ENCODE data around the gene PRR18. TPM values are rescaled to one million over a fixed set of nuclear protein-coding genes. Genes with fewer than 3 reads are reported as not detected.

Gene PRR18
- total and polyA plus RNA-seq, 9 of the 15 experiments (the other 6 are each of a cell fraction or from before 2014, with no cell fraction given): not detected

GRCh38 chr6:166342349-166343149, 34.4 kb upstream of the PRR18 start, which contains the start of gene SFT2D1 (continued):
- TF ChIP-seq, protein P1, sequence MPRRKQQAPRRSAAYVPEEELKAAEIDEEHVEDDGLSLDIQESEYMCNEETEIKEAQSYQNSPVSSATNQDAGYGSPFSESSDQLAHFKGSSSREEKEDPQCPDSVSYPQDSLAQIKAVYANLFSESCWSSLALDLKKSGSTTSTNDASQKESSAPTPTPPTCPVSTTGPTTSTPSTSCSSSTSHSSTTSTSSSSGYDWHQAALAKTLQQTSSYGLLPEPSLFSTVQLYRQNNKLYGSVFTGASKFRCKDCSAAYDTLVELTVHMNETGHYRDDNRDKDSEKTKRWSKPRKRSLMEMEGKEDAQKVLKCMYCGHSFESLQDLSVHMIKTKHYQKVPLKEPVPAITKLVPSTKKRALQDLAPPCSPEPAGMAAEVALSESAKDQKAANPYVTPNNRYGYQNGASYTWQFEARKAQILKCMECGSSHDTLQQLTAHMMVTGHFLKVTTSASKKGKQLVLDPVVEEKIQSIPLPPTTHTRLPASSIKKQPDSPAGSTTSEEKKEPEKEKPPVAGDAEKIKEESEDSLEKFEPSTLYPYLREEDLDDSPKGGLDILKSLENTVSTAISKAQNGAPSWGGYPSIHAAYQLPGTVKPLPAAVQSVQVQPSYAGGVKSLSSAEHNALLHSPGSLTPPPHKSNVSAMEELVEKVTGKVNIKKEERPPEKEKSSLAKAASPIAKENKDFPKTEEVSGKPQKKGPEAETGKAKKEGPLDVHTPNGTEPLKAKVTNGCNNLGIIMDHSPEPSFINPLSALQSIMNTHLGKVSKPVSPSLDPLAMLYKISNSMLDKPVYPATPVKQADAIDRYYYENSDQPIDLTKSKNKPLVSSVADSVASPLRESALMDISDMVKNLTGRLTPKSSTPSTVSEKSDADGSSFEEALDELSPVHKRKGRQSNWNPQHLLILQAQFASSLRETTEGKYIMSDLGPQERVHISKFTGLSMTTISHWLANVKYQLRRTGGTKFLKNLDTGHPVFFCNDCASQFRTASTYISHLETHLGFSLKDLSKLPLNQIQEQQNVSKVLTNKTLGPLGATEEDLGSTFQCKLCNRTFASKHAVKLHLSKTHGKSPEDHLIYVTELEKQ (CRISPR knock-in tag; IDR thresholded peaks at IDR 0.05): no peak
- TF ChIP-seq ZNF644 (tag; IDR thresholded peaks at IDR 0.05; ENCODE audit: low read depth) (no peak), ZBED1 (IDR thresholded peaks at IDR 0.05) (no peak), E4F1 (CRISPR knock-in tag; IDR thresholded peaks at IDR 0.05; ENCODE audit: borderline replicate concordance) (no peak), HNRNPL (IDR thresholded peaks at IDR 0.05; ENCODE audit: low read depth, low read length) (peak; percentile 63; the same call in 1 of the 2 replicates), MED1 (CRISPR knock-in tag; IDR thresholded peaks at IDR 0.05; ENCODE audit: borderline replicate concordance) (no peak), BRD4 (IDR thresholded peaks at IDR 0.05) (peak; percentile 75; the same call in 1 of the 2 replicates), TBP (optimal IDR thresholded peaks at IDR 0.05; ENCODE audit: low read depth, low read length) (peak; percentile 63), TARDBP (IDR thresholded peaks at IDR 0.05) (0 out of 2 replicates have a peak, but pooled peaks have one; percentile 14)
- TF ChIP-seq, protein P2, sequence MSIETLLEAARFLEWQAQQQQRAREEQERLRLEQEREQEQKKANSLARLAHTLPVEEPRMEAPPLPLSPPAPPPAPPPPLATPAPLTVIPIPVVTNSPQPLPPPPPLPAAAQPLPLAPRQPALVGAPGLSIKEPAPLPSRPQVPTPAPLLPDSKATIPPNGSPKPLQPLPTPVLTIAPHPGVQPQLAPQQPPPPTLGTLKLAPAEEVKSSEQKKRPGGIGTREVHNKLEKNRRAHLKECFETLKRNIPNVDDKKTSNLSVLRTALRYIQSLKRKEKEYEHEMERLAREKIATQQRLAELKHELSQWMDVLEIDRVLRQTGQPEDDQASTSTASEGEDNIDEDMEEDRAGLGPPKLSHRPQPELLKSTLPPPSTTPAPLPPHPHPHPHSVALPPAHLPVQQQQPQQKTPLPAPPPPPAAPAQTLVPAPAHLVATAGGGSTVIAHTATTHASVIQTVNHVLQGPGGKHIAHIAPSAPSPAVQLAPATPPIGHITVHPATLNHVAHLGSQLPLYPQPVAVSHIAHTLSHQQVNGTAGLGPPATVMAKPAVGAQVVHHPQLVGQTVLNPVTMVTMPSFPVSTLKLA (conservative IDR thresholded peaks at IDR 0.05): peak; percentile 65 to 77; a peak in 3 of 4 replicates
- TF ChIP-seq, protein P3, sequence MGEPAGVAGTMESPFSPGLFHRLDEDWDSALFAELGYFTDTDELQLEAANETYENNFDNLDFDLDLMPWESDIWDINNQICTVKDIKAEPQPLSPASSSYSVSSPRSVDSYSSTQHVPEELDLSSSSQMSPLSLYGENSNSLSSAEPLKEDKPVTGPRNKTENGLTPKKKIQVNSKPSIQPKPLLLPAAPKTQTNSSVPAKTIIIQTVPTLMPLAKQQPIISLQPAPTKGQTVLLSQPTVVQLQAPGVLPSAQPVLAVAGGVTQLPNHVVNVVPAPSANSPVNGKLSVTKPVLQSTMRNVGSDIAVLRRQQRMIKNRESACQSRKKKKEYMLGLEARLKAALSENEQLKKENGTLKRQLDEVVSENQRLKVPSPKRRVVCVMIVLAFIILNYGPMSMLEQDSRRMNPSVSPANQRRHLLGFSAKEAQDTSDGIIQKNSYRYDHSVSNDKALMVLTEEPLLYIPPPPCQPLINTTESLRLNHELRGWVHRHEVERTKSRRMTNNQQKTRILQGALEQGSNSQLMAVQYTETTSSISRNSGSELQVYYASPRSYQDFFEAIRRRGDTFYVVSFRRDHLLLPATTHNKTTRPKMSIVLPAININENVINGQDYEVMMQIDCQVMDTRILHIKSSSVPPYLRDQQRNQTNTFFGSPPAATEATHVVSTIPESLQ (CRISPR knock-in tag; IDR thresholded peaks at IDR 0.05): peak; percentile 97

All from K562 (cell line).